Gastroesophageal sphincter (tissue), 4 donors: ENCODE results near the gene PKNOX1. TPM values are rescaled to one million over a fixed set of nuclear protein-coding genes. Genes with fewer than 3 reads are reported as not detected.
A peak's percentile ranks its signal among the peaks of the same experiment; 100 is the strongest.
"Not testable (repeated sequence)": the region's sequence is repeated elsewhere in the genome, so short reads cannot be mapped to it uniquely, and the experiment has no call there.

Source experiments
- ATAC-seq: fragments of 150-250 bp; one replicate; pipeline ENCODE4 v1.9.1; 2016; ENCODE audit warnings: mild to moderate bottlenecking, moderate library complexity
- H3K27ac ChIP-seq, 4 donors: fragments of 200-600 bp; sonication (generic) in 3 of 4; 1 replicate in 3 of 4; 2 replicates in 1 of 4; pipeline ENCODE4 v1.5.1; 2016 to 2019
- H3K27me3 ChIP-seq: fragments of 200-600 bp; sonication (generic); one replicate; pipeline ENCODE4 v1.5.1; 2019
- H3K36me3 ChIP-seq, 2 donors: fragments of 200-600 bp; sonication (generic); one replicate each; pipeline ENCODE4 v1.5.1; 2019; ENCODE audit warnings: control low read depth in 1 of 2
- H3K4me1 ChIP-seq, 3 donors: fragments of 200-600 bp; sonication (generic); 1 replicate in 2 of 3; 2 replicates in 1 of 3; pipeline ENCODE4 v1.5.1; 2016 to 2019; ENCODE audit warnings: control low read depth in 2 of 3
- H3K4me3 ChIP-seq, 2 donors: fragments of 200-600 bp; sonication (generic); one replicate each; pipeline ENCODE4 v1.5.1; 2019; ENCODE audit warnings: mild to moderate bottlenecking in 1 of 2, moderate library complexity in 1 of 2
- H3K9me3 ChIP-seq, 3 donors: fragments of 200-600 bp; sonication (generic); one replicate each; pipeline ENCODE4 v1.5.1; 2017 to 2019; ENCODE audit warnings: control low read depth in 2 of 3
- EP300 ChIP-seq: sonication (generic); formaldehyde crosslinking; IDR thresholded peaks from one replicate; pipeline ENCODE4 v1.6.1; 2017; ENCODE audit warnings: antibody characterized with exemption, mild to moderate bottlenecking
- POLR2A ChIP-seq, 2 donors: fragments of 450-650 bp; IDR thresholded peaks; one replicate each; pipeline ENCODE4 v1.6.1; 2017; ENCODE audit warnings: antibody characterized with exemption in 2 of 2, mild to moderate bottlenecking in 2 of 2, moderate library complexity in 1 of 2
- POLR2AphosphoS5 ChIP-seq: sonication (generic); formaldehyde crosslinking; IDR thresholded peaks from one replicate; pipeline ENCODE4 v1.6.1; 2017; ENCODE audit warnings: antibody characterized with exemption
- WGBS, 2 donors: methylation state at CpG; one replicate each; pipeline ENCODE4 v1.1.5; 2018; ENCODE audit warnings: low coverage in 1 of 2; 5-methylcytosine and 5-hydroxymethylcytosine counted together
- total RNA-seq, 4 donors: library from RNA; depleted of rRNA; stranded (reverse); fragments of >200 nt; gene quantifications; one replicate each; pipeline ENCODE4 v1.1.0, GENCODE V29; 2016
- TF ChIP-seq, protein P1 (sequence below), 4 experiments: fragments of 200-600 bp in 2 of 4; fragments of 450-650 bp in 2 of 4; sonication (generic) in 1 of 4; IDR thresholded peaks; one replicate each; pipeline ENCODE4 v1.5.1; 2017 to 2019; ENCODE audit warnings: antibody characterized with exemption in 4 of 4, mild to moderate bottlenecking in 2 of 4, moderate library complexity in 2 of 4

PKNOX1 gene
- total RNA-seq, 4 donors from 2014 or later = 12.9 to 15.3 (median 15.1) TPM

DNA sequence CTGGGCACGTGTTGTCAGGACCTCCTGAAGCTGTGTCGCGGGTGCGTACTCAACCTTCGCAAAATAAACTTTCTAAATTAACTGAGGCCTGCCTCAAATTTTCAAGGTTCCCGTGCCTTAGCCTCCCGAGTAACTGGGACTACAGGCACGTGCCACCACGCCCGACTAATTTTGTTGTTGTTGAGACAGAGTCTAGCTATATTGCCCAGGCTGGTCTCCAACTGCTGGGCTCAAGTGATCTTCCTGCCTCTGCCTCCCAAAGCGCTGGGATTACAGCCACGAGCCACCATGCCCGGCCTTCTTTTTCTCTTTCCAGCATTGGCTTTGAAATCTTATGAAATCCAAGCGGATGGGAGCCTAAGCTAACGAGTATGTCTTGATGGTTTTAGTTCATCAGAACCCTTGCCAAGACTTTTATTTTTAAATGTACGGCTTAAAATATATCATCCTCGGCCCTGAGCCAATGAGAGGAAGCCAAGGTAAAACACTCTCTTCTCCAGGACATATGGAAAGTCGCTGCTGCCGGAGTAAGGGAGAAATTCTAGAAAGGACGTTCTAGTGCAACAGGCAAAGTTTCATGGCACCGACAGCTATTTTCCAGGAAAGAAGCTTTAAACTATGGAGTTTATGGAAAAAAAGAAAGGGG is 36.3 kb upstream of the PKNOX1 start:
- TF ChIP-seq EP300 (no peak), POLR2AphosphoS5 (no peak), POLR2A (IDR thresholded peaks at IDR 0.05) (no peak)
- TF ChIP-seq, protein P1, sequence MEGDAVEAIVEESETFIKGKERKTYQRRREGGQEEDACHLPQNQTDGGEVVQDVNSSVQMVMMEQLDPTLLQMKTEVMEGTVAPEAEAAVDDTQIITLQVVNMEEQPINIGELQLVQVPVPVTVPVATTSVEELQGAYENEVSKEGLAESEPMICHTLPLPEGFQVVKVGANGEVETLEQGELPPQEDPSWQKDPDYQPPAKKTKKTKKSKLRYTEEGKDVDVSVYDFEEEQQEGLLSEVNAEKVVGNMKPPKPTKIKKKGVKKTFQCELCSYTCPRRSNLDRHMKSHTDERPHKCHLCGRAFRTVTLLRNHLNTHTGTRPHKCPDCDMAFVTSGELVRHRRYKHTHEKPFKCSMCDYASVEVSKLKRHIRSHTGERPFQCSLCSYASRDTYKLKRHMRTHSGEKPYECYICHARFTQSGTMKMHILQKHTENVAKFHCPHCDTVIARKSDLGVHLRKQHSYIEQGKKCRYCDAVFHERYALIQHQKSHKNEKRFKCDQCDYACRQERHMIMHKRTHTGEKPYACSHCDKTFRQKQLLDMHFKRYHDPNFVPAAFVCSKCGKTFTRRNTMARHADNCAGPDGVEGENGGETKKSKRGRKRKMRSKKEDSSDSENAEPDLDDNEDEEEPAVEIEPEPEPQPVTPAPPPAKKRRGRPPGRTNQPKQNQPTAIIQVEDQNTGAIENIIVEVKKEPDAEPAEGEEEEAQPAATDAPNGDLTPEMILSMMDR (IDR thresholded peaks at IDR 0.05) = no peak
- no peak overlapping the region for H3K27ac ChIP-seq
- no peaks in the 10 kb centered on the region for H3K27me3 ChIP-seq
- H3K4me3 ChIP-seq = no peak overlapping the region
- 75 to 76% methylated on average over 17 to 20 of the region's 21 CpGs for WGBS, 2 donors
- H3K4me1 ChIP-seq = peaks cover 0 to 15% (median 3%) of the 10 kb centered on the region in 3 donors
- no peaks in the 10 kb centered on the region for H3K36me3 ChIP-seq
- no peaks in the 10 kb centered on the region for H3K9me3 ChIP-seq
- ATAC-seq = no peak

DNA sequence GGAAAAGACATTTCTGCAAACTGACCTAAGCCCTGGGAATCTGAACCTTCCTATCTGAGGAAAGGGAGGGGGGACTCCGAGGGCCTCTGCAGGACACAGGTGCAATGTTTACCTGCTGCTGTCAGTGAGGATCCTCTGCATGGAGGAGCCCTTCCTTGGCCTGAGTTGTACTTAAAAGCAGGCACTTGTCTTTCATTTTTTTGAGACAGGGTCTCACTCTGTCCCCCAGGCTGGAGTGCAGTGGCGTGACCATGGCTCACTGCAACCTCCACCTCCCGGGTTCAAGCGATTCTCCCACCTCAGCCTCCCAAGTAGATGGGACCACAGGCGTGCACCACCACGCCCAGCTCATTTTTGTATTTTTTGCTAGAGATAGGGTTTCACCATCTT is 35.8 kb upstream of the PKNOX1 start:
- not testable (repeated sequence) for H3K27me3 ChIP-seq, H3K4me3 ChIP-seq, H3K9me3 ChIP-seq, ATAC-seq, H3K27ac ChIP-seq, H3K36me3 ChIP-seq
- peaks cover 0 to 15% (median 3%) of the 10 kb centered on the region in 3 donors for H3K4me1 ChIP-seq
- 45 to 64% methylated on average over 1 of the region's 6 CpGs for WGBS, 2 donors

DNA sequence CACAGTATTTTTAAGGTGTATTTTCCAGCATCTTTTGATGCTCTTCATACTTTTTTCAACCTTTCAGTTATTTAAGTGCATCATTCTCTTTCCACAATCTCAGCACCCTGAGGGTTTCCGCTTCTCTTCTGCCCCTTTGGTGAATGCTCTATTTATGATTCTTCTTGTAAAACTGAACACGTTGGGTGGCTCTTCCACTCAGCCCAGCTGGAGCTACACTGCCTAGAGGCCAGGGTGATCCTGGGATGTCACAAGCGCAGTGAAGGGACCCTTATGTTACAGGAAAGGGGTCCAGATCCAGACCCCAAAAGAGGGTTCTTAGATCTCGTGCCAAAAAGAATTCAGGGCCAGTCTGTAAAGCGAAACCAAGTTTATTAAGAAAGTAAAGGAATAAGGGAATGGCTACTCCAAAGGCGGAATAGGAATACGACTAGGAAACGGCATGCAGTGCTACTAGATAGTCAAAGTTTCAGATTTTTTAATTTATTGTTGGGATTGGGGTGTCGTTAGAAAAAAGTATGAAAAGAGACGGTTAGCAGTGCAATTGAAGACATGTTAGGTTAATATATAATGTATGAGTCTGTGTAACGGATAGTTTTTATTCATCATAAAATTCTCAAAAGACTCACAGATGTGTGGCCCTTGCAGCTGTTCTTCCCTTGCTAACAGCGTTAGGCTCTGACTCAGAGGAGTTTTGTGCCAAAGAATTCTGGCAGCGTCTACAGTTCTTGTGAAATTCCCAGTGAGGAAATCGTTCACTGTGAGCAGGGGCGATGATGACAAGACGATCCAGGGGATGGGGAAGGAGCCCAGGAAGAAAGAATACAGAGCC is 34.6 kb upstream of the PKNOX1 start:
- ATAC-seq = peak; percentile 100
- 11 to 28% methylated on average over 14 to 15 of the region's 16 CpGs for WGBS, 2 donors
- H3K27ac ChIP-seq = peak overlapping the region; percentile 1 to 70 (median 68)
- no peaks in the 10 kb centered on the region for H3K27me3 ChIP-seq
- no peaks in the 10 kb centered on the region for H3K9me3 ChIP-seq
- TF ChIP-seq, protein P1 (IDR thresholded peaks at IDR 0.05) = no peak
- TF ChIP-seq EP300 = no peak
- TF ChIP-seq POLR2AphosphoS5 = peak; percentile 91
- TF ChIP-seq POLR2A (IDR thresholded peaks at IDR 0.05) = no peak
- H3K4me1 ChIP-seq = peaks cover 0 to 15% (median 3%) of the 10 kb centered on the region in 3 donors
- no peaks in the 10 kb centered on the region for H3K36me3 ChIP-seq
- H3K4me3 ChIP-seq = no peak overlapping the region

DNA sequence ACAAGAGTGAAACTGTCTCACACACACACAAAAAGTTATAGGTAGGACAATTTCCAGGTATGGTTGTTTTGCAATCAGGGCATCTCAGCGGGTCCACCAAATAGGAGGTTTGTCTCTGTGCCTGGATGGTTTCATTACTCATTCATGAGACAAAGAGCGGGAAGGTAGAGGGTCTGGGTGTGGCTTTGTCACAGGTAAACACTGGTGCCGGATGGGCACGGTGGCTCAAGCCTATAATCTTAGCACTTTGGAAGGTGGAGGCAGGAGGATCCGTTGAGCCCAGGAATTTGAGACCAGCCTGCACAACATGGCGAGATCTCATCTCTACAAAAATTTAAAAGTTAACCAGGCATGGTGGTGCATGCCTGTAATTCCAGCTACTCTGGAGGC is 32.7 kb upstream of the PKNOX1 start:
- no peak for ATAC-seq
- no peaks in the 10 kb centered on the region for H3K36me3 ChIP-seq
- no peaks in the 10 kb centered on the region for H3K9me3 ChIP-seq
- H3K4me3 ChIP-seq = no peak overlapping the region
- 82 to 92% methylated on average over 2 to 6 of the region's 6 CpGs for WGBS, 2 donors
- H3K27ac ChIP-seq = no peak overlapping the region
- no peaks in the 10 kb centered on the region for H3K27me3 ChIP-seq
- peaks cover 0 to 15% (median 3%) of the 10 kb centered on the region in 3 donors for H3K4me1 ChIP-seq
- TF ChIP-seq, protein P1 (IDR thresholded peaks at IDR 0.05) = no peak
- TF ChIP-seq POLR2AphosphoS5 = no peak
- TF ChIP-seq EP300 = no peak
- no peak for TF ChIP-seq POLR2A (IDR thresholded peaks at IDR 0.05)

DNA sequence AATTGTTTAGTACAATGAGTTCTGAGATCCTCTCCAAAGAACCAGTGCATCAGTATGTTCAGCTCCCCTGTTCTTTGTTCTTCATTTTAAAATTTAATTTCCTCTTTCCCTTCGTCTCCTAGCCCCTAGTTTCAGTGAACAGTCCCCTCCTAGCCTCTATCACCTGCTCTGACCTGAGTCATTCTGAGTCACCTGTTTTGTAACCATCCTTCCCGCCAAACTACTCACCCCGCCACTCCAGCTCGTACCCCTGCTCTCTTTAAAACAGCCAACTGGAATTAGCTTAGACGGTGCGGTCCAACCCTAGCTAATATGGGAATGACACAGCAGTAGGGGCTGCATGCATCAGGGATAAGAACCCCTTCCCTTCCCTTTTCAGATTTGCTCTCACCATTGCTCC is 32.1 kb upstream of the PKNOX1 start:
- H3K4me1 ChIP-seq = peaks cover 0 to 15% (median 3%) of the 10 kb centered on the region in 3 donors
- H3K27ac ChIP-seq = no peak overlapping the region
- H3K27me3 ChIP-seq = no peaks in the 10 kb centered on the region
- no peak for ATAC-seq
- no peak overlapping the region for H3K4me3 ChIP-seq
- TF ChIP-seq EP300 = no peak
- TF ChIP-seq, protein P1 (IDR thresholded peaks at IDR 0.05) = no peak
- no peak for TF ChIP-seq POLR2A (IDR thresholded peaks at IDR 0.05)
- no peak for TF ChIP-seq POLR2AphosphoS5
- H3K36me3 ChIP-seq = no peaks in the 10 kb centered on the region
- no peaks in the 10 kb centered on the region for H3K9me3 ChIP-seq
- 87 to 95% methylated on average over 3 to 4 of the region's 6 CpGs for WGBS, 2 donors

DNA sequence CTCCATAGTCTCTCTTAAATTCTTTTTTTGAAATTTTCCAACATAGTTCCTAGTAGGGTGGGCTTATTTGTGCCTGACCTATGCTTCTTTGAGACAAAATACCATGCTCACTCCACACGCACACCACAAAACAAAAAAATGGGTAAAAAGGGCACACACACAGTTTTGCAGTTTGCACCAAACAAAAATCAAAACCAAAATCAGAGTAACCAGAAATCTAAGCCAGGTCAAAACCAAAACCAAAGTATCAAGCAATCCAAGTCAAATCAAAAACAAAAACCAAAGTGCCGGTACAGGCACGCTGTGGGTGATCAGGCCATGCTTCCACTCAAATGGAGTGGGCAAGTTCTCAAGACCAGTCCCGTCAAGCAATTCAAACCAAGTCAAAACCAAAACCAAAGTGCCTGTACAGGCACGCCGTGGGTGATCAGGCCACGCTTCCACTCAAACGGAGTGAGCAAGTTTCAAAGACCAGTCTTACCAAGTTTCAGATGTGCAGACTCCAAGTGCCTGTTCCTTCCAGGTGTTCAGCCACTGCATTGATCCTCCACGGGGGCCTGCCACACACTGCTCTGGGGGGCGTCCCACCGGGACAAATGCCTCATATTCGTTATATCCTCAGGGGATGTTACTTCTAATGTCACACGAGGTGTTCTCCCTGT is 25.1 kb upstream of the PKNOX1 start:
- not testable (repeated sequence) for H3K27me3 ChIP-seq, H3K27ac ChIP-seq, ATAC-seq, H3K4me3 ChIP-seq, H3K36me3 ChIP-seq, H3K4me1 ChIP-seq, H3K9me3 ChIP-seq
- 77 to 91% methylated on average over 8 to 11 of the region's 13 CpGs for WGBS, 2 donors

DNA sequence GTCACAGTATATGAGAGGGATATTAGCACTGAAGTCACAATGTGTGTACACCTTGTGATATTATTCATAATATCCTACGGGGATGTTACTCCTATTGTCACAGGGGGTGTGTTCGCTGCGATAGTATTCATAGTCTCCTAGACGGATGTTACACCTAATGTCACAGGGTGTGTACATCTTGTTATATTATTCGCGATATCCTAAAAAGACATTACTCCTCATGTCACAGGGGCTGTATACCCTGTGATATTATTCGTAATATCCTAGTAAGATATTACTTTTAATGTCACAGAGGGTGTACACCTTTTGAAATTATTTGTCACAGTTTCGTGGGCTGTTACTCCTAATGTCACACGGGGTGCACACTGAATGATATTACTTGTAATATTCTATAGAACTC is 23.2 kb upstream of the PKNOX1 start:
- not testable (repeated sequence) for H3K36me3 ChIP-seq, H3K27ac ChIP-seq, H3K9me3 ChIP-seq, H3K4me1 ChIP-seq, H3K27me3 ChIP-seq, H3K4me3 ChIP-seq, ATAC-seq
- 93 to 98% methylated on average over 7 to 9 of the region's 9 CpGs for WGBS, 2 donors
